GM13976 (cell line): Measurements from ENCODE around the gene RNF152.
A peak's percentile ranks its signal among the peaks of the same experiment; 100 is the strongest.

Source experiments
- DNase-seq: peaks from one replicate; pipeline ENCODE4 v3.0.0; 2012; ENCODE audit warnings: low spot score
- in situ Hi-C: fragments of 300-500 bp; cut with MboI; formaldehyde crosslinking; loops from one replicate; pipeline ENCODE4 v1.12.0; 2022; ENCODE audit warnings: low sequenced_read_pairs, mixed read lengths, inconsistent platforms; ENCODE audit not compliant: unreplicated experiment
- TF ChIP-seq, protein P1 (sequence below): IDR thresholded peaks from 2 replicates; pipeline ENCODE4 v1.5.1; 2012; ENCODE audit warnings: borderline replicate concordance, mild to moderate bottlenecking; ENCODE audit not compliant: insufficient read depth; ENCODE audit errors: extremely low read depth, missing control alignments, control extremely low read depth

Gene RNF152

DNA sequence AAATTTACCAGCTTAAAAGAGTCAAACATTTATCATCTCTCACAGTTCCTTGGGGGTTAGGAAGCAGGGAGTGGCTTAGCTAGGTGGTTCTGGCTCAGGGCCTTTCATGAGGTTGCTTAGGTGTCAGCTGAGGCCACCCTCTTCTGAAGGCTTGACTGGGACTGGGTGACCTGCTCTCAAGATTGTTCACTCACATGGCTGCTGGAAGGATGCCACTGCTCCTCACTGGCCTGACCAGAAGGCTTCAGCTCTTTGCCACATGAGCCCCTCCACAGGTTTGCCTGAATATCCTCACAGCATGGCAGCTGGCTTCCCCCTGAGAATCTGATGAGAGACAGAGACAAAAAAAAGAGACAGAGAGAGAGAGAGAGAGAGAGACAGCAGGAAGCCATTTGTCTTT, 17.3 kb upstream of the RNF152 start:
- no peak for DNase-seq
- TF ChIP-seq, protein P1, sequence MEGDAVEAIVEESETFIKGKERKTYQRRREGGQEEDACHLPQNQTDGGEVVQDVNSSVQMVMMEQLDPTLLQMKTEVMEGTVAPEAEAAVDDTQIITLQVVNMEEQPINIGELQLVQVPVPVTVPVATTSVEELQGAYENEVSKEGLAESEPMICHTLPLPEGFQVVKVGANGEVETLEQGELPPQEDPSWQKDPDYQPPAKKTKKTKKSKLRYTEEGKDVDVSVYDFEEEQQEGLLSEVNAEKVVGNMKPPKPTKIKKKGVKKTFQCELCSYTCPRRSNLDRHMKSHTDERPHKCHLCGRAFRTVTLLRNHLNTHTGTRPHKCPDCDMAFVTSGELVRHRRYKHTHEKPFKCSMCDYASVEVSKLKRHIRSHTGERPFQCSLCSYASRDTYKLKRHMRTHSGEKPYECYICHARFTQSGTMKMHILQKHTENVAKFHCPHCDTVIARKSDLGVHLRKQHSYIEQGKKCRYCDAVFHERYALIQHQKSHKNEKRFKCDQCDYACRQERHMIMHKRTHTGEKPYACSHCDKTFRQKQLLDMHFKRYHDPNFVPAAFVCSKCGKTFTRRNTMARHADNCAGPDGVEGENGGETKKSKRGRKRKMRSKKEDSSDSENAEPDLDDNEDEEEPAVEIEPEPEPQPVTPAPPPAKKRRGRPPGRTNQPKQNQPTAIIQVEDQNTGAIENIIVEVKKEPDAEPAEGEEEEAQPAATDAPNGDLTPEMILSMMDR: no peak
- in situ Hi-C loops: no loop called here

DNA sequence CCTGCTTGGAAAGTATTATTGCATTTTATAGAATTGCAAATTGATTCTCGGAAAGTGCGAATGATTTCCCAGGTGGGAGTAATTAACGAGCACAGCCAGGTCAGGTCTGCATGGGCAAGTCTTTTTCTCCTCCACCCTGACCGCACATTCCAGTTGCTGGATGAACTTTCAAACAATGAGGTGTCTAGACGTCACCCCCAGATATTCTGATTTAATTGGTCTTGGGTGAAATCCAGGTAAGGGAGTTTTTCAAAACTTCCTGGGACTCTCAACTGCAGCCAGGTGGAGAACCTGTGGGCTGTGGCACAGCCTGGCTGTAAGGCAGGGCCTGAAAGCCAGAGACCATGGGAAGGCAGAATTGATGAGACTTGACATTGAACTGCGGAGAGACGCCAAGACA, 15.9 kb upstream of the RNF152 start:
- TF ChIP-seq, protein P1: no peak
- in situ Hi-C loops: no loop called here
- DNase-seq: no peak

- TF ChIP-seq, protein P1: peak; percentile 95
- in situ Hi-C loops: no loop called here
- DNase-seq: peak; percentile 68
Observed at GRCh38 chr18:61901323-61901986, 8.6 kb upstream of the RNF152 start.

GRCh38 chr18:61900504-61901281, 7.9 kb upstream of the RNF152 start:
- in situ Hi-C loops: no loop called here
- DNase-seq: no peak
- TF ChIP-seq, protein P1: no peak

- TF ChIP-seq, protein P1: no peak
- DNase-seq: no peak
- in situ Hi-C loops: loop anchor here (25.0 kb wide), 1 partner anchor 261 kb away; no protein-coding TSS in a partner anchor
Observed at GRCh38 chr18:61898640-61899101, 5.9 kb upstream of the RNF152 start.

DNA sequence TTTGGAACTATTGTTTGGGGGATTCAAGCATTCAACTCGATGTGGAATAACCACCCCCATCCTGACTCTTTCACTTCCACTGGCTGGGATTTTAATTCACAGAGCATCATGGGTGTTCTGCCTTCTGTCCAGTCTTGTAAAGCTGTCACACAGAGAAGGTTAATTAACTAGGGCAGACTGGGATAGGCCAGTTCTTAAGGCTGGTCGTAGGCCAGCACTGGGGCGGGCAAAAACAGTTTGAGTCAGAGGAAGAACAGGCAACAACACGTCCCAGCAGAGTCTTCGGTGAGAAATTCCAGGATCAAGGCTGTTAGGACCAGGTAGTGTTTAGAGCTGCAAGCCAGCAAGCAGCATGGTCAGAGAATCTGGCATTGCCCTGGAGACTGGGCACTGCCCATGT, 4.0 kb upstream of the RNF152 start:
- TF ChIP-seq, protein P1: no peak
- in situ Hi-C loops: loop anchor here (25.0 kb wide), 1 partner anchor 259 kb away; no protein-coding TSS in a partner anchor
- DNase-seq: no peak
